ENCODE data around the gene KRTCAP3. TPM values are rescaled to one million over a fixed set of nuclear protein-coding genes. Genes with fewer than 3 reads are reported as not detected.

The KRTCAP3 gene, protein sequence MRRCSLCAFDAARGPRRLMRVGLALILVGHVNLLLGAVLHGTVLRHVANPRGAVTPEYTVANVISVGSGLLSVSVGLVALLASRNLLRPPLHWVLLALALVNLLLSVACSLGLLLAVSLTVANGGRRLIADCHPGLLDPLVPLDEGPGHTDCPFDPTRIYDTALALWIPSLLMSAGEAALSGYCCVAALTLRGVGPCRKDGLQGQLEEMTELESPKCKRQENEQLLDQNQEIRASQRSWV
- 4.1 and 6.9 TPM in 2 replicates for total RNA-seq (2022)
- Bru-seq, nascent RNA = percentile 57 among the genes with signal in this experiment
- percentile 70 among the genes with signal in this experiment for BruChase-seq, experiment 1, labeled RNA remaining after a 6-hour chase
- percentile 75 among the genes with signal in this experiment for BruChase-seq, experiment 2, labeled RNA remaining after a 2-hour chase
- long read RNA-seq, partial matches to known transcripts = 1 of 3 reads
- long read RNA-seq, other reads (novel, unspliced or antisense) = 2 of 3 reads

DNA sequence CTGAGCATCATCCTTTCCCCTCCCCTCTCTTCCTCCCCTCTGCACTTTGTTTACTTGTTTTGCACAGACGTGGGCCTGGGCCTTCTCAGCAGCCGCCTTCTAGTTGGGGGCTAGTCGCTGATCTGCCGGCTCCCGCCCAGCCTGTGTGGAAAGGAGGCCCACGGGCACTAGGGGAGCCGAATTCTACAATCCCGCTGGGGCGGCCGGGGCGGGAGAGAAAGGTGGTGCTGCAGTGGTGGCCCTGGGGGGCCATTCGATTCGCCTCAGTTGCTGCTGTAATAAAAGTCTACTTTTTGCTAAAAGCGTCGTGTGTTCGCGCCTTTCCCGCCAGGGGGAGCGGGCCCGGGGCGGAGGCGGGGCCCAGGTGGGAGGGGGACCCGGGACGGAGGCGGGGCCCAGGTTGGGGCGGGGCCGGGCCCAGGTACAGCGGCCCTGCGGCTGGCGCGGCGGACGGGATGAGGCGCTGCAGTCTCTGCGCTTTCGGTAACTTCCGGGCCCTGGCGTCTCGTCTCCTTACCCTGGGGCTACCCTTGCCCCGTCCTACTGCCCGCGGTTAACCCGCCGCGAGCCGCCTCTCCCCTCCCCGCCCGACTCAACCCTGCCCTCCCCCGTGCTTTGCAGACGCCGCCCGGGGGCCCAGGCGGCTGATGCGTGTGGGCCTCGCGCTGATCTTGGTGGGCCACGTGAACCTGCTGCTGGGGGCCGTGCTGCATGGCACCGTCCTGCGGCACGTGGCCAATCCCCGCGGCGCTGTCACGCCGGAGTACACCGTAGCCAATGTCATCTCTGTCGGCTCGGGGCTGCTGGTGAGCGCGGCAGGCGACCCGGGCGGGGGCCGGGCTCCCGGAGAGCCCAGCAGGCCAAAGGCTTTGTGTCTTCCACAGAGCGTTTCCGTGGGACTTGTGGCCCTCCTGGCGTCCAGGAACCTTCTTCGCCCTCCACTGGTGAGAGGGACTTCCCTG lies at the start of gene KRTCAP3:
KRTCAP3 (plus strand) TSS at position 424 of the 962 bp plus-strand sequence; CDS start at position 456, 32 bp downstream.
- TF ChIP-seq, protein P1, sequence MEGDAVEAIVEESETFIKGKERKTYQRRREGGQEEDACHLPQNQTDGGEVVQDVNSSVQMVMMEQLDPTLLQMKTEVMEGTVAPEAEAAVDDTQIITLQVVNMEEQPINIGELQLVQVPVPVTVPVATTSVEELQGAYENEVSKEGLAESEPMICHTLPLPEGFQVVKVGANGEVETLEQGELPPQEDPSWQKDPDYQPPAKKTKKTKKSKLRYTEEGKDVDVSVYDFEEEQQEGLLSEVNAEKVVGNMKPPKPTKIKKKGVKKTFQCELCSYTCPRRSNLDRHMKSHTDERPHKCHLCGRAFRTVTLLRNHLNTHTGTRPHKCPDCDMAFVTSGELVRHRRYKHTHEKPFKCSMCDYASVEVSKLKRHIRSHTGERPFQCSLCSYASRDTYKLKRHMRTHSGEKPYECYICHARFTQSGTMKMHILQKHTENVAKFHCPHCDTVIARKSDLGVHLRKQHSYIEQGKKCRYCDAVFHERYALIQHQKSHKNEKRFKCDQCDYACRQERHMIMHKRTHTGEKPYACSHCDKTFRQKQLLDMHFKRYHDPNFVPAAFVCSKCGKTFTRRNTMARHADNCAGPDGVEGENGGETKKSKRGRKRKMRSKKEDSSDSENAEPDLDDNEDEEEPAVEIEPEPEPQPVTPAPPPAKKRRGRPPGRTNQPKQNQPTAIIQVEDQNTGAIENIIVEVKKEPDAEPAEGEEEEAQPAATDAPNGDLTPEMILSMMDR (IDR thresholded peaks at IDR 0.05; ENCODE audit: unreplicated experiment) = no peak
- DNase-seq (ENCODE audit: unreplicated experiment) = peak; percentile 35
- POLR2A ChIA-PET = interaction anchor here (0.7 to 5.2 kb wide), 4 partner anchors 12 to 123 kb away, joined by 3 to 51 read pairs (median 5); partner anchors contain the start of genes NRBP1 and PPM1G
- H3K27me3 Mint-ChIP-seq (ENCODE audit: insufficient read depth, unreplicated experiment) = no peaks in the 10 kb centered on the region
- no peaks in the 10 kb centered on the region for H3K9me3 Mint-ChIP-seq (ENCODE audit: unreplicated experiment)
- peaks cover 9% of the 10 kb centered on the region for H3K4me1 Mint-ChIP-seq (ENCODE audit: insufficient read depth, unreplicated experiment)
- H3K4me3 Mint-ChIP-seq (ENCODE audit: unreplicated experiment) = no peak within 1 kb of the TSS
- CTCF ChIA-PET = no interaction called here
- peaks cover 69% of the 10 kb centered on the region for H3K36me3 Mint-ChIP-seq (ENCODE audit: insufficient read depth, unreplicated experiment)
- intact Hi-C loops (cut with micrococcal nuclease) = no loop called here
- peak within 1 kb of the TSS; percentile 12 for H3K27ac Mint-ChIP-seq (ENCODE audit: low read depth, unreplicated experiment)
- no TSS peak for BruUV-seq (replicated peaks)

DNA sequence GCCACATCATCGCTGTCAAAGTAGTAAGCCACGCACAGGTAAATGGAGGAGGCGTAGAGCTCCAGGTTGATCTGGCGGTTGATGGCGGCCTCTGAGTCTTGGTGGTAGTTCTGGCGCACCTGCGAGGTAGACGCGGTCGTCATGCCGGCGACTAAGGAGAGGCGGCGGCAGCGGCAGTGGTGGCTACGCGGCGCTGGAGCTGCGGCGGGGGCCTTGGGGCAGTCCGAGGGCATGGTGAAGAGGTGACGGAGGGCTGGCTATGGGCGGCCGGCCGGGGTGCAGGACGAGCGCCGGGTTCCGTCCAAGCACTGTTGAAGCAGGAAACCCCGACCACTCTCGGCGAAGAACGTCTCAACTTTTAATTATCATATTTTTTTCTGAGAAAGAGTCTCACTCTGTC lies 49.0 kb upstream of the KRTCAP3 start:
- intact Hi-C loops (cut with micrococcal nuclease) = no loop called here
- Mint-ChIP-seq H3K36me3 (ENCODE audit: insufficient read depth, unreplicated experiment) (peaks cover 6% of the 10 kb centered on the region), H3K27ac (ENCODE audit: low read depth, unreplicated experiment) (no peak overlapping the region)

DNA sequence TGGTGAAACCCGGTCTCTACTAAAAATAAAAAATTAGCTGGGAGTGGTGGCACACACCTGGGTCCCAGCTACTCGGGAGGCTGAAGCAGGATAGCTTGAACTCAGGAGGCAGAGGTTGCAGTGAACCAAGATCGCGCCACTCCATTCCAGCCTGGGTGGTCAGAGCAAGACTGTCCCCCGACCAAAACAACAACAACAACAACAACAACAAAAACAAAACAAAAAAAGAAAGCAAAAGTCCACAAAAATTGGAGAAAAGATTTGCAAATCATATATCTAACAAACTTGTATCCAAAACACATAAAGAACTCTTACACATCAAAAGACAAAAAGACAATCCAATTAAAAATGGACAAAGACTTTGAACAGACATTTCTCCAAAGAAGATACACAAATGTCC lies 43.2 kb upstream of the KRTCAP3 start:
- TF ChIP-seq, protein P1 (IDR thresholded peaks at IDR 0.05; ENCODE audit: unreplicated experiment) = no peak
- Mint-ChIP-seq H3K27ac (ENCODE audit: low read depth, unreplicated experiment) (no peak overlapping the region), H3K4me1 (ENCODE audit: insufficient read depth, unreplicated experiment) (peaks cover 9% of the 10 kb centered on the region), H3K4me3 (ENCODE audit: unreplicated experiment) (no peak overlapping the region), H3K9me3 (ENCODE audit: unreplicated experiment) (no peaks in the 10 kb centered on the region), H3K27me3 (ENCODE audit: insufficient read depth, unreplicated experiment) (no peaks in the 10 kb centered on the region), H3K36me3 (ENCODE audit: insufficient read depth, unreplicated experiment) (peaks cover 8% of the 10 kb centered on the region)
- intact Hi-C loops (cut with micrococcal nuclease) = no loop called here
- DNase-seq (ENCODE audit: unreplicated experiment) = no peak
- no TSS peak for BruUV-seq (replicated peaks)
- ChIA-PET CTCF (no interaction called here), POLR2A (interaction anchor here (2.1 kb wide), 1 partner anchor 10 kb away, joined by 6 read pairs; no protein-coding TSS in a partner anchor)

More for the DNA sequence above, 49.0 kb upstream of the KRTCAP3 start:
- BruUV-seq (replicated peaks) = no TSS peak
- Mint-ChIP-seq H3K4me1 (ENCODE audit: insufficient read depth, unreplicated experiment) (no peaks in the 10 kb centered on the region), H3K9me3 (ENCODE audit: unreplicated experiment) (no peaks in the 10 kb centered on the region), H3K27me3 (ENCODE audit: insufficient read depth, unreplicated experiment) (no peaks in the 10 kb centered on the region), H3K4me3 (ENCODE audit: unreplicated experiment) (no peak overlapping the region)
- ChIA-PET CTCF (no interaction called here), POLR2A (interaction anchor here (1.0 kb wide), 1 partner anchor 12 kb away, joined by 3 read pairs; no protein-coding TSS in a partner anchor)
- no peak for DNase-seq (ENCODE audit: unreplicated experiment)
- TF ChIP-seq, protein P1 (IDR thresholded peaks at IDR 0.05; ENCODE audit: unreplicated experiment) = no peak
